HK-2 (cell line): ENCODE data around the gene ATN1.
"Not testable (repeated sequence)": the region's sequence is repeated elsewhere in the genome, so short reads cannot be mapped to it uniquely, and the experiment has no call there.

Experiments
- DNase-seq: peaks from one replicate; pipeline ENCODE4 v3.0.0-alpha.2; 2018; ENCODE audit not compliant: unreplicated experiment

The ATN1 gene, protein sequence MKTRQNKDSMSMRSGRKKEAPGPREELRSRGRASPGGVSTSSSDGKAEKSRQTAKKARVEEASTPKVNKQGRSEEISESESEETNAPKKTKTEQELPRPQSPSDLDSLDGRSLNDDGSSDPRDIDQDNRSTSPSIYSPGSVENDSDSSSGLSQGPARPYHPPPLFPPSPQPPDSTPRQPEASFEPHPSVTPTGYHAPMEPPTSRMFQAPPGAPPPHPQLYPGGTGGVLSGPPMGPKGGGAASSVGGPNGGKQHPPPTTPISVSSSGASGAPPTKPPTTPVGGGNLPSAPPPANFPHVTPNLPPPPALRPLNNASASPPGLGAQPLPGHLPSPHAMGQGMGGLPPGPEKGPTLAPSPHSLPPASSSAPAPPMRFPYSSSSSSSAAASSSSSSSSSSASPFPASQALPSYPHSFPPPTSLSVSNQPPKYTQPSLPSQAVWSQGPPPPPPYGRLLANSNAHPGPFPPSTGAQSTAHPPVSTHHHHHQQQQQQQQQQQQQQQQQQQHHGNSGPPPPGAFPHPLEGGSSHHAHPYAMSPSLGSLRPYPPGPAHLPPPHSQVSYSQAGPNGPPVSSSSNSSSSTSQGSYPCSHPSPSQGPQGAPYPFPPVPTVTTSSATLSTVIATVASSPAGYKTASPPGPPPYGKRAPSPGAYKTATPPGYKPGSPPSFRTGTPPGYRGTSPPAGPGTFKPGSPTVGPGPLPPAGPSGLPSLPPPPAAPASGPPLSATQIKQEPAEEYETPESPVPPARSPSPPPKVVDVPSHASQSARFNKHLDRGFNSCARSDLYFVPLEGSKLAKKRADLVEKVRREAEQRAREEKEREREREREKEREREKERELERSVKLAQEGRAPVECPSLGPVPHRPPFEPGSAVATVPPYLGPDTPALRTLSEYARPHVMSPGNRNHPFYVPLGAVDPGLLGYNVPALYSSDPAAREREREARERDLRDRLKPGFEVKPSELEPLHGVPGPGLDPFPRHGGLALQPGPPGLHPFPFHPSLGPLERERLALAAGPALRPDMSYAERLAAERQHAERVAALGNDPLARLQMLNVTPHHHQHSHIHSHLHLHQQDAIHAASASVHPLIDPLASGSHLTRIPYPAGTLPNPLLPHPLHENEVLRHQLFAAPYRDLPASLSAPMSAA (N-terminal part only)

GRCh38 chr12:6927379-6928021 lies at the start of gene ATN1:
Gene ATN1, plus strand, starts transcription at chr12:6927959. Its CDS starts 6,043 bp downstream, at chr12:6934002.
- DNase-seq = peak; percentile 81

GRCh38 chr12:6879824-6880223 lies 47.9 kb upstream of the ATN1 start:
- not testable (repeated sequence) for DNase-seq

GRCh38 chr12:6883252-6883651 lies 44.5 kb upstream of the ATN1 start:
- DNase-seq = no peak

- no peak for DNase-seq
Measured at GRCh38 chr12:6883683-6884082, 44.1 kb upstream of the ATN1 start.

GRCh38 chr12:6884539-6884938 lies 43.2 kb upstream of the ATN1 start:
- no peak for DNase-seq

DNA sequence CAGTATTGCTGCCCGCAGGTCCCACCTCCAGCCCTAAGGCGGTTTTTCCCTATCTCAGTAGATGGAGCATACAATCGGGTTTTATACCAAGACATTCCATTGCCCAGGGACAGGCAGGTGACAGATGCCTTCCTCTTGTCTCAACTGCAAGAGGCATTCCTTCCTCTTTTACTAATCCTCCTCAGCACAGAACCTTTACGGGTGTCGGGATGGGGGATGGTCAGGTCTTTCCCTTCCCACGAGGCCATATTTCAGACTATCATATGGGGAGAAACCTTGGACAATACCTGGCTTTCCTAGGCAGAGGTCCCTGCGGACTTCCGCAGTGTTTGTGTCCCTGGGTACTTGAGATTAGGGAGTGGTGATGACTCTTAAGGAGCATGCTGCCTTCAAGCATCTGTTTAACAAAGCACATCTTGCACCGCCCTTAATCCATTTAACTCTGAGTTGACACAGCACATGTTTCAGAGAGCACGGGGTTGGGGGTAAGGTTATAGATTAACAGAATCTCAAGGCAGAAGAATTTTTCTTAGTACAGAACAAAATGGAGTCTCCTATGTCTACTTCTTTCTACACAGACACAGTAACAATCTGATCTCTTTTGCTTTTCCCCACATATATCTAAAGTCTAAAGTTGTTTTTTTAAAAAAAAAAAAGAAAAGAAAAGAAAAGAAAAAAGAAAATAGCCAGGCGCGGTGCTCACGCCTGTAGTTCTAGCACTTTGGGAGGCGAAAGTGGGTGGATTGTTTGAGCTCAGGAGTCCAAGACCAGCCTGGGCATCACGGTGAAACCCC lies 41.4 kb upstream of the ATN1 start:
- DNase-seq = not testable (repeated sequence)

GRCh38 chr12:6887460-6887859 lies 40.3 kb upstream of the ATN1 start:
- no peak for DNase-seq

DNA sequence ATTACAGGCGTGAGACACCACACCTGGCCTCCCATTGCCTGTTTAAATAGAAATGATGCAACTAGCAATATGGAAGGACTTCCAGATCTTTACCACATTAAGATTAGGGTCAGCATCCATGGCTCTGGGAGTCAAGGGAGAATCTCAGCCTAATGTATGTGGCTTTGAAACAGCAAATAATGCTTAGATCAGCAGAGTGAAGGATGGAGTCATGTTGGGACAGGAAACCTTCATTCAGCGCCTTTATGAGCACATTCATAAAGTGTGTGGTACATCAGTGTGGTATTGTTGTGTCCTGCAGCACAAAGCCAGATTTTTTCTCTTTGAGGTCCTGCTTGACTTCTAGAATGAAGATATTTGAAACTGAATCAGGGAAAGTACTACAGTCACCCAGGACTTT lies 39.4 kb upstream of the ATN1 start:
- no peak for DNase-seq

- DNase-seq = not testable (repeated sequence)
Measured at GRCh38 chr12:6888794-6889193, 39.0 kb upstream of the ATN1 start.

GRCh38 chr12:6889775-6890573 lies 37.8 kb upstream of the ATN1 start:
- DNase-seq = not testable (repeated sequence)

- peak; percentile 99 for DNase-seq
Measured at GRCh38 chr12:6890789-6891645, 36.7 kb upstream of the ATN1 start.

- DNase-seq = no peak
Measured at GRCh38 chr12:6891646-6892001, 36.1 kb upstream of the ATN1 start.

- not testable (repeated sequence) for DNase-seq
Measured at GRCh38 chr12:6892683-6893082, 35.1 kb upstream of the ATN1 start.

DNA sequence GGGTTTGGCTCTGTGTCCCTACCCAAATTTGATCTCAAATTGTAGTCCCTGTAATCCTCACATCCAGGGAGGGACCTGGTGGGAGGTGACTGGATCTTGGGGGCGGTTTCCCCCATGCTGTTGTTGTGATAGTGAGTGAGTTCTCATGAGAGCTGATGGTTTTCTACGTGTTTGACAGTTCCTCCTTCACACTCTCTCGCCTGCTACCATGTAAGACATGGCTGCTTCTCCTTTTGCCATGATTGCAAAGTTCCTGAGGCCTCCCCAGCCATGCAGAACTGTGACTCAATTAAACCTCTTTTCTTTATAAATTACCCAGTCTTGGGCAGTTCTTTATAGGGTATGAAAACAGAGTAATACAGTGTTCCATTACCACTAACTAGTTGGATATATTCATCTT lies 33.4 kb upstream of the ATN1 start:
- DNase-seq = no peak

- no peak for DNase-seq
Measured at GRCh38 chr12:6896846-6897435, 30.8 kb upstream of the ATN1 start.

DNA sequence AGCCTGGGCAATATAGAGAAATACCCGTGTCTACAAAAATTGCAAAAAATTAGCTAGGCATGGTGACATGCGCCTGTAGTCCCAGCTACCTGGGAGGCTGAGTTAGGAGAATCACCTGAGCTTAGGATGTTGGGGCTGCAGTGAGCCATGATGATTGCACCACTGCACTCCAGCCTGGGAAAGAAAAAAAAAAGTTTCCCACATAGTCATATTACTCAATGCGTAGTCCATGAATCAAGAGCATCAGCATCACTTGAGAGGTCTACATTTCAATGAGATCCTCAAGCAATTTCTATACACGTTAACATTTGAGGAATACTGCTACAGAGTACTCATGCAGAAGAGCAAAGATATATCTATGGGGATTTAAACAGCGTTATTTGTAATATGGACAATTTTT lies 28.3 kb upstream of the ATN1 start:
- no peak for DNase-seq

DNA sequence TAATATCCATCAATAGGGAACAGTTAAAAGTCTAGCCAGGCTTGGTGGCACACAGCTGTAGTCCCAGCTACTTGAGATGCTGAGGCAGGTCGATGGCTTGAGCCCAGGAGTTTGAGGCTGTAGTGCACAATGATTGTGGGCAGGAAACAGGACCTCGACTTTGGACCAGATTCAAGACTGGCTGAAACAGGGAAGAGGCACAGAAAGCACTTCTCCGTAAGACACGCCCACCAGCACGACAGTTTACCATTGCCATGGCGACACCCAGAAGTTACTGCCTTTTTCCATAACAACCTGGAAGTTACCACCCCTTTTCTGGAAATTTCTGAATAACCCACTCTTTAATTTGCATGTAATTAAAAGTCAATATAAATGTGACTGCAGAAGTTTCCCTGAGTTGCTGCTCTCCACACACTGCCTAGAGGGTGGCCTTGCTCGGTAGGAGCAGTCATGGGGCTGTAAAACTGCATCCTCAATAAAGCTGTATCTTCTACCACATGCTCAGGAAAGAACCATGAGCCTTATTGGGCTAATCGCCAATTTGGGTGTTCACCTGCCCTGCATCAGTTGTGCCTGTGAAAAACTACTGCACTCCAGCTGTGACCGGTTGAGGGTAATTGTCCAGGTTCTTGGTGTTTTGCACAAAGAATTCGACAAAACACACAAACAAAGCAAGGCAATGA lies 27.8 kb upstream of the ATN1 start:
- no peak for DNase-seq

DNA sequence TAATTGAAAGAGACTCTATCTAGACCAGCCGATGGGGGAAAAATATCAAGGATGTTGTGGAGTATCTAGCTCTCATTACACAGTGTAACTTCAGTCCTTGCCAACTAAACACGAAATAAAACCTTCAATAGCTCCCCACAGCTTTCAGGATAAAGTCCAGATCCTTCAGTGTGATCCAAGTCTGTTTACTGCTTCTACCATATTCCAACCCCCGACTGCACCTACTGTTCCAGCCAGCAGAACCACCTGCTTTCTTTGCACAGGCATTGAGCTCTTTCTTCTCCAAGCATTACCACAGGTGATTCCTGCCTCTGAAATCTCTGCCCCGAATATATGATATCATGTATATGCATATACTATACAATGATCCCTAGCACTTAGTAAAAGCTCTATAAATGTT lies 25.3 kb upstream of the ATN1 start:
- no peak for DNase-seq
